Left lobe of liver (tissue), 2 donors: Measurements from ENCODE around the gene EIF4G2. TPM values are rescaled to one million over a fixed set of nuclear protein-coding genes. Genes with fewer than 3 reads are reported as not detected.

Source experiments
- ATAC-seq: fragments of 200-7000 bp; cut with Tn5 transposase; one replicate; pipeline ENCODE4 v1.9.1; 2020; ENCODE audit warnings: mild to moderate bottlenecking, moderate library complexity
- DNase-seq: peaks from one replicate; pipeline ENCODE4 v3.0.0-alpha.2; 2020; ENCODE audit warnings: low spot score
- total RNA-seq: library from RNA; stranded (reverse); gene quantifications from one replicate; pipeline ENCODE4 v1.2.1, GENCODE V29; 2021
- donor health status: DM: no; HTN: no; CAD: no; lungs with moderate emphysema.
- donor health status: DM: no; HTN: yes; CAD: no.

EIF4G2 gene
- total RNA-seq, 1 donor from 2014 or later: 318 TPM

GRCh38 chr11:10777806-10778205, 30.9 kb downstream of the EIF4G2 start:
- ATAC-seq: peak; percentile 40
- no peak for DNase-seq

GRCh38 chr11:10777393-10777793, 31.3 kb downstream of the EIF4G2 start:
- ATAC-seq (peak; percentile 73), DNase-seq (no peak)

- DNase-seq: no peak
- no peak for ATAC-seq
Observed at GRCh38 chr11:10774811-10775210, 33.9 kb downstream of the EIF4G2 start.

GRCh38 chr11:10771457-10771856, 37.3 kb downstream of the EIF4G2 start:
- peak; percentile 93 for ATAC-seq
- DNase-seq: peak; percentile 54

- peak; percentile 57 for DNase-seq
- peak; percentile 93 for ATAC-seq
Observed at GRCh38 chr11:10770626-10771254, 38.0 kb downstream of the EIF4G2 start.

GRCh38 chr11:10764412-10764811, 44.3 kb downstream of the EIF4G2 start:
- DNase-seq: no peak

GRCh38 chr11:10763766-10764165, 45.0 kb downstream of the EIF4G2 start:
- ATAC-seq (no peak), DNase-seq (no peak)

More at GRCh38 chr11:10764412-10764811, 44.3 kb downstream of the EIF4G2 start:
- ATAC-seq: no peak

GRCh38 chr11:10762913-10763421, 45.8 kb downstream of the EIF4G2 start:
- DNase-seq: no peak
- ATAC-seq: no peak

GRCh38 chr11:10762185-10762584, 46.5 kb downstream of the EIF4G2 start:
- no peak for DNase-seq
- ATAC-seq: no peak

GRCh38 chr11:10761085-10761698, 47.5 kb downstream of the EIF4G2 start:
- ATAC-seq: no peak
- no peak for DNase-seq

- ATAC-seq (no peak), DNase-seq (no peak)
Observed at GRCh38 chr11:10758957-10759356, 49.8 kb downstream of the EIF4G2 start.

GRCh38 chr11:10752486-10752885, 56.2 kb downstream of the EIF4G2 start:
- DNase-seq (no peak), ATAC-seq (no peak)

GRCh38 chr11:10752061-10752460, 56.7 kb downstream of the EIF4G2 start:
- no peak for DNase-seq
- ATAC-seq: no peak

- DNase-seq: no peak
- ATAC-seq: peak; percentile 26
Observed at GRCh38 chr11:10751581-10751940, 57.2 kb downstream of the EIF4G2 start.

GRCh38 chr11:10750838-10751580, 57.7 kb downstream of the EIF4G2 start, which contains the start of gene CTR9:
CTR9 (plus strand) TSS chr11:10751246; CDS start chr11:10751413, 167 bp downstream.
- ATAC-seq (peak; percentile 97), DNase-seq (peak; percentile 96)

GRCh38 chr11:10749476-10749875, 59.2 kb downstream of the EIF4G2 start:
- ATAC-seq (no peak), DNase-seq (no peak)

GRCh38 chr11:10747733-10748132, 61.0 kb downstream of the EIF4G2 start:
- no peak for DNase-seq
- ATAC-seq: no peak

Other genes with a start within 250 kb of the EIF4G2 start
- gene LYVE1, start 240.3 kb downstream of the EIF4G2 start, total RNA-seq: 25.6 TPM
- 0.53 TPM for gene IRAG1, start 115.2 kb downstream of the EIF4G2 start, total RNA-seq
- 16.1 TPM for gene CTR9, start 57.7 kb downstream of the EIF4G2 start, total RNA-seq
- 7.1 TPM for gene ZBED5, start 49.1 kb upstream of the EIF4G2 start, total RNA-seq